GM19397 (cell line): ENCODE data around the gene POM121.
"Not testable (repeated sequence)": the region's sequence is repeated elsewhere in the genome, so short reads cannot be mapped to it uniquely, and the experiment has no call there.

Source experiments
- ATAC-seq: cut with Tn5 transposase; IDR thresholded peaks from one replicate; pipeline ENCODE4 v1.9.1; 2021; ENCODE audit warnings: mild to moderate bottlenecking, moderate library complexity; ENCODE audit not compliant: unreplicated experiment

Gene POM121

GRCh38 chr7:72924733-72925545, at the start of gene POM121:
TSS of gene POM121 (plus strand) at chr7:72925095. CDS start at chr7:72925122, 27 bp downstream.
- peak; percentile 88 for ATAC-seq

- peak; percentile 100 for ATAC-seq
These were observed 45.7 kb upstream of the POM121 start for GRCh38 chr7:72879079-72879736.

DNA sequence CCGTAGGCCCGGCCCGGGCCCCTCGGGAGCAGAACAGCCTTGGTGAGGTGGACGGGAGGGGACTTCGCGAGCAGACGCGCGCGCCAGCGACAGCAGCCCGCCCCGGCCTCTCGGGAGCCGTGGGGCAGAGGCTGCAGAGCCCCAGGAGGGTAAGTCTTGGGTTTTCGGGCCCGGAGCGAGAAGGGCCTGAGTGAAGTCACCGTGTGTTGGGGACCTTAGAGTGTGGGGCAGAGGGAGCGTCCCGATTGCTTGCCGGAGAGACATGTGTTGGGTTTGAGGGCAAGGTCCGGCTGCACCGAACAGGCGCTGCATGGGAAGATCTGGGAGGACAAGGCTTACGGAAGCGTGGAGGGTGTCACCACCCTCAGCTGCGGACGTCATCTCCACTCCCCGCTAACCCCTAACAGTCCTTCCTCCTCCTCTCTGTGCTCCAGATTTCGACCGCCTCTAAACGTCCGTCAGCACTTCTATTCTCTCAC, 45.1 kb upstream of the POM121 start:
- peak; percentile 8 for ATAC-seq

DNA sequence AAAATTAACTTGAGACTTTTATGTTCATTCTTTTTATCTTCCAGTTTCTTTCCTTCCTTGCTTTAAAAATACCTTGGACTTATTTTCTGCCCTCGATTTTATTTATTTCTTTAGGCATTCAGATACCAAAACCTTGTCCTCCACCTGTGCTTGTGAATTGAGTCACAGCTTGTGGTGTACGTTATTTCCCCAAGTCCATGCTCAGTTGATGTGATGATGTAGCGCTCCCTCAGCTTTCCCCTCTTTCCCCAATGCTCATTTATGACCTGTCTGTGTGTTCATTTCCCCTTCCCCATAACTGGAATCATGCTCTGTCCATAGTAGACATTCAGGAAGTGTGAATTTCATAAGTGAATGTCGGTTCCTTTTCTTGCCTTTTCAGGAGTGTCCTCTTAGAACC, 33.1 kb upstream of the POM121 start:
- not testable (repeated sequence) for ATAC-seq

- ATAC-seq = not testable (repeated sequence)
These were observed 20.2 kb upstream of the POM121 start for GRCh38 chr7:72904740-72905139.

- ATAC-seq = not testable (repeated sequence)
These were observed 16.5 kb upstream of the POM121 start for GRCh38 chr7:72908422-72908821.

- not testable (repeated sequence) for ATAC-seq
These were observed 13.5 kb upstream of the POM121 start for GRCh38 chr7:72911395-72911794.

DNA sequence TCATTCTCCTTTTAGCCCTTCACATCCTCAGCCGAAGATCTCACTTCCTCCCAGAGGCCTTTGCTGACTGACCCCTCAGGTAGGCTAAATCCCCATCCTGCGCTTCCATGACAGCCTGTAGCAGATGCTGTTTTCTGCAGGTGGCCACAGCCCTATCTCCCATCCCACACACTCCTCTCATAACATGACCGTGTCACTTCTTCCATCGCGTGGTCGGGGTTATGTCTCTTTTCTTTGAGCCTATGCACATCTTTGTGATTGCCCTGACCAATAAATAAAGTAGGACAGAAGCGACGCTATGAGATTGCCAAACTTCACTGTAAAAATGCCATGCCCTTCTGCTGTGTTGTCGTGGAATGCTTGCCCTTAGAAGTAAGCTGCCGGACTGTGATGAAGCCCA, 11.1 kb upstream of the POM121 start:
- ATAC-seq = not testable (repeated sequence)

GRCh38 chr7:72914756-72915525, 10.0 kb upstream of the POM121 start:
- ATAC-seq = peak; percentile 74

DNA sequence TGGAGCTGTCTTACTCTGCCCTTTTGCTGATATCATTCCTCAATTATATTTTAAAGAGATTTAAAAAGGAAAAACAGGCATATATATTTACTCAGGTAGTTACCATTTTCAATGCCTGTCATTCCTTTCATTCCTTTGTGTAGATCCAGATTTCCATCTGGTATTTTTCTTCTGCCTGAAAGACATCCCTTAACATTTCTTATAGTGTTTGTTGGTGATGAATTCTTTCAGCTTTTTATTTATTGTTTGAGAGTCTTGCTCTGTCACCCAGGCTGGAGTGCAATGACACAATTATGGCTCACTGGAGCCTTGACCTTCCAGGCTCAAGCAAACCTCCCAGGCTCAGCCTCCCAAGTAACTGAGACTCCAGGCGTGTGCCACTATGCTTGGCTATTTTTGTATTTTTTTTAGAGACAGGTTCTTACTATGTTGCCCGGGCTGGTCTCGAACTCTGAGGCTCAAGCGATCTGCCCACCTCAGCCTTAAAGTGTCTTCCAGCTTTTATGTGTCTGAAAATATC, 5.6 kb upstream of the POM121 start:
- no peak for ATAC-seq

GRCh38 chr7:72924386-72924732, 536 bp upstream of the POM121 start:
- ATAC-seq = peak; percentile 15

GRCh38 chr7:72925546-72926120, 738 bp downstream of the POM121 start:
- peak; percentile 20 for ATAC-seq

DNA sequence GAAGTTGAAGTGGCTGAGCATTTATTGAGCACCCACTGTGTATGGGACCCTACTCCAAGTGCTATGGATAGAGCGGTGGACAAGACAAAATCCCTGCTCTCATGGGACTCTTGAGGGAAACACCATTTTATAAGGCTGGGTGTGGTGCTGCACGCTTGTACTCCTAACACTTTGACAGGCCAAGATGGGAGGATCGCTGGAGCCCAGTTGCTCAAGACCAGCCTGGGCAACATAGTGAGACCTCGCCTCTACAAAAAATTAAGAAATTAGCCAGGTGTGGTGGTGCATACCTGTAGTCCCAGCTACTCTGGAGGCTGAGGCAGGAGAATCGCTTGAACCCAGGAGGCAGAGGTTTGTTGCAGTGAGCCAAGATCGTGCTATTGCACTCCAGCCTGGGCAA, 2.9 kb downstream of the POM121 start:
- not testable (repeated sequence) for ATAC-seq

- not testable (repeated sequence) for ATAC-seq
These were observed 3.3 kb downstream of the POM121 start for GRCh38 chr7:72928216-72928615.

- not testable (repeated sequence) for ATAC-seq
These were observed 17.3 kb downstream of the POM121 start for GRCh38 chr7:72942022-72942705.

DNA sequence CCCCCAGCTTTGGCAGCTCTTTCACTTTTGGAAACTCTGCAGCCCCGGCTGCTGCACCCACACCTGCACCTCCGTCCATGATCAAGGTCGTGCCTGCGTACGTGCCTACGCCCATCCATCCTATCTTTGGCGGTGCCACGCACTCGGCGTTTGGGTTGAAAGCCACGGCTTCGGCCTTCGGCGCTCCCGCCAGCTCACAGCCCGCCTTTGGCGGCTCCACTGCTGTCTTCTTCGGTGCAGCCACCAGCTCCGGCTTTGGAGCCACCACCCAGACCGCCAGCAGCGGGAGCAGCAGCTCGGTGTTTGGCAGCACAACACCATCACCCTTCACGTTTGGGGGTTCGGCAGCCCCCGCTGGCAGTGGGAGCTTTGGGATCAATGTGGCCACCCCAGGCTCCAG, 18.1 kb downstream of the POM121 start:
- not testable (repeated sequence) for ATAC-seq

GRCh38 chr7:72944937-72945336, 20.0 kb downstream of the POM121 start:
- ATAC-seq = not testable (repeated sequence)

GRCh38 chr7:72945597-72945996, 20.7 kb downstream of the POM121 start:
- not testable (repeated sequence) for ATAC-seq

DNA sequence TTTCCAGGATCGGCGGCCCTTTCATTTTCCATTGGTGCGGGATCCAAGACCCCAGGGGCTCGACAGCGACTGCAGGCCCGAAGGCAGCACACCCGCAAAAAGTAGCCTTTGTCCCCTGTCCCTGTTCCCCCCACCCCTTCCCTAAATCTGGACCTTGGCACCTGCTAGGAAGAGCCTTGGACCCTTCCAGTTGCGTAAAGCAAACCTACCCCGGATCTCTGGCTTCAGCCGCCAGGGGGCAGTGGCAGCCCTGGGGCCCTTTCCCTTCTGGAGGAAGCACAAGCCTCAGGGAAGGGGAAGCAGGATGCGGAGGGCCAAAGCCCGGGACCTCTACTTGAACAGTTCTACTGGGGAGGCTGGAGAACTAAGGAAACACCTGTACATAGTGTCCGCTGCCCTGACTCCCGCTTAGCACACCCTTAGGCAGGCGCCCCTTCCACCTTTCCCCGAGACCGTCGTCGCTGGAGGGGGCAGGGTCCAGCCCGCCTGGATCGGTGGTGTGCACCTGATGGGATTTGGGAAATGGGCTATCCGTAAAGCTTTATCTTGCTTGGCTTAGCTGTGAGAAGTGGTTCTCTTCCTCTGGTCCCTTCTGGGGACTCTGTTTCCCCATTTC, 21.3 kb downstream of the POM121 start:
- not testable (repeated sequence) for ATAC-seq

DNA sequence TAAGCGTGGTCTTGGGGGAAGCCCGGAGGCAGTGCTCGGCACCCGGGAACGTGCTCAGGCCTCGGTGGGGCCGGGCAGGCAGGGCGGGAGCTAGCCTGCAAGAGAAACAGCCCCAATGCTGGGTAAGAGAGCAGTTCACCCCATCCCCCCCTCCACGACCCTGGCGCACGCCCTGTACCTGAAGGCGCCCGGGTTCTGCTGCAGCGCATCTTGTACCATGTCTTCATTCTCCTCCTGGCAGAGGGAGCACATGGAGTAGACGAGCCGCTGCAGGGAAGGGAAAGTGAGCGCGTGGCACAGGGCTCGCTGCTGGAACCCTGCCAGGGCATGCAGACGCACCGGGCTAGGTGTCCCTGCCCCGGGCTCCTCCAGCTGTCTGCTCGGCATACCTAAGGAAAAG, 23.8 kb downstream of the POM121 start:
- ATAC-seq = not testable (repeated sequence)
